EH (cell line): ENCODE data around the gene DENND1C.
A peak's percentile ranks its signal among the peaks of the same experiment; 100 is the strongest.

Source experiments
- DNase-seq: peaks from one replicate; pipeline ENCODE4 v3.0.0-alpha.2; 2015; ENCODE audit warnings: low read depth

Gene DENND1C

DNA sequence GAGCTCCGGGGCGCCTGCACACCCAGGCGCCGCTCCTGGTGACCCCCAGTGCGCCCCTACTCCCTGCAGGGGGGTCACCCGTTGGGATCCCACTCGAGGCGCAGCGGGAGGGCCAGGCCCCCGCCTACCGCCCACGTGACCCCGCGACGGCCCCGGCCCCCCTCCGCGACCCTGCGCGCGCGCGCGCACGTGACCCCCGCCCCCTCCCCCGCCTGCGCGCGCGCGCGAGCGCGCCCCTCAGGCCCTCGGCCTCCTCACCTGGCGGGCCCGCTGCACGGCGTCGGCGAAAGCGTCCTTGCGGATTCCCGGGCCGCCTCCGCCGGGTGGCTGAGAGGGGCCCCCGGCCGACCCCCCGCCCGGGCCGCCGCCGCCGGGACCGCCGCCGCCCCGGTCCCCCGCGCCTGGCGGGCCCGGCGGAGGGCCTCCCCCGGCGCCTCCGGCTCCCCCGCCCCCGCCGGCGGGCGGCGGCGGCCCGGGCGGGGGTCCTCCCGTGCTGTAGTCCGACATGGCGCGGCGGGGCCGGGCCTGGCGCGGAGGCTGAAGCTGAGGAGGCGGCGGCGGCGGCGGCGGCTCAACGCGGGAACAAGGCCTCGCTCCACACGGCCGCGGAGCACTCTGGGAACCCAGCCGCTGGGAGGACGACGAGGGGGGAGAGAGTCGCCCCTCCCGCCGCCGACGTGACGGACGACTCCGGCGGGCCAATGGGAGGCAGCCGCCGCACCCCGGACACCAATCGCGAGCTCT, 57.2 kb downstream of the DENND1C start, which contains the start of gene KHSRP:
Gene KHSRP, minus strand, starts transcription at position 617 of the 744 bp plus-strand sequence. Its CDS starts 110 bp downstream, at position 507.
- peak; percentile 7 for DNase-seq

GRCh38 chr19:6423499-6424194, 57.9 kb downstream of the DENND1C start:
- peak; percentile 66 for DNase-seq

GRCh38 chr19:6421075-6422014, 60.2 kb downstream of the DENND1C start:
- DNase-seq: no peak

GRCh38 chr19:6418562-6418932, 63.0 kb downstream of the DENND1C start:
- DNase-seq: no peak

- DNase-seq: peak; percentile 25
These were observed 63.6 kb downstream of the DENND1C start for GRCh38 chr19:6417713-6418561.
